HL-60 (cell line): Measurements from ENCODE around the gene GPR32.
"Not testable (repeated sequence)": the region's sequence is repeated elsewhere in the genome, so short reads cannot be mapped to it uniquely, and the experiment has no call there.

Experiments
- DNase-seq, 2 experiments: peaks; one replicate each; pipeline ENCODE4 v3.0.0-alpha.2; 2010 to 2020; ENCODE audit warnings: low read depth in 1 of 2, low spot score in 1 of 2
- H3K27ac ChIP-seq: fragments of 250-450 bp; sonication (Bioruptor Pico); replicated peaks from 2 replicates; pipeline ENCODE4 v1.5.1; 2020; ENCODE audit warnings: mild to moderate bottlenecking, moderate library complexity
- H3K27me3 ChIP-seq: fragments of 250-450 bp; sonication (Bioruptor Pico); 2 replicates; pipeline ENCODE4 v1.5.1; 2021; ENCODE audit warnings: mild to moderate bottlenecking, moderate library complexity; ENCODE audit not compliant: insufficient read depth, poor library complexity, severe bottlenecking
- H3K4me3 ChIP-seq: replicated peaks from 2 replicates; pipeline ENCODE4 v1.5.1; 2011; ENCODE audit warnings: mild to moderate bottlenecking, control low read depth, low read length; ENCODE audit not compliant: insufficient read depth
- GABPA ChIP-seq: IDR thresholded peaks from 2 replicates; pipeline ENCODE4 v1.6.1; 2012; ENCODE audit warnings: low read depth
- POLR2AphosphoS5 ChIP-seq: IDR thresholded peaks from 2 replicates; pipeline ENCODE4 v1.6.1; 2012; ENCODE audit warnings: low read depth
- REST ChIP-seq: IDR thresholded peaks from 2 replicates; pipeline ENCODE4 v1.6.1; 2012; ENCODE audit warnings: low read depth; ENCODE audit not compliant: insufficient replicate concordance
- SPI1 ChIP-seq: IDR thresholded peaks from 2 replicates; pipeline ENCODE4 v1.6.1; 2012; ENCODE audit warnings: low read depth, mild to moderate bottlenecking, borderline replicate concordance
- TF ChIP-seq, protein P1 (sequence below): IDR thresholded peaks from one replicate; pipeline ENCODE4 v1.5.1; 2011; ENCODE audit warnings: low read length, control low read depth, inconsistent platforms; ENCODE audit not compliant: insufficient read depth

Gene GPR32

GRCh38 chr19:50750010-50750409 is 20.3 kb upstream of the GPR32 start:
- TF ChIP-seq REST (no peak), SPI1 (no peak), POLR2AphosphoS5 (no peak), GABPA (no peak)
- TF ChIP-seq, protein P1, sequence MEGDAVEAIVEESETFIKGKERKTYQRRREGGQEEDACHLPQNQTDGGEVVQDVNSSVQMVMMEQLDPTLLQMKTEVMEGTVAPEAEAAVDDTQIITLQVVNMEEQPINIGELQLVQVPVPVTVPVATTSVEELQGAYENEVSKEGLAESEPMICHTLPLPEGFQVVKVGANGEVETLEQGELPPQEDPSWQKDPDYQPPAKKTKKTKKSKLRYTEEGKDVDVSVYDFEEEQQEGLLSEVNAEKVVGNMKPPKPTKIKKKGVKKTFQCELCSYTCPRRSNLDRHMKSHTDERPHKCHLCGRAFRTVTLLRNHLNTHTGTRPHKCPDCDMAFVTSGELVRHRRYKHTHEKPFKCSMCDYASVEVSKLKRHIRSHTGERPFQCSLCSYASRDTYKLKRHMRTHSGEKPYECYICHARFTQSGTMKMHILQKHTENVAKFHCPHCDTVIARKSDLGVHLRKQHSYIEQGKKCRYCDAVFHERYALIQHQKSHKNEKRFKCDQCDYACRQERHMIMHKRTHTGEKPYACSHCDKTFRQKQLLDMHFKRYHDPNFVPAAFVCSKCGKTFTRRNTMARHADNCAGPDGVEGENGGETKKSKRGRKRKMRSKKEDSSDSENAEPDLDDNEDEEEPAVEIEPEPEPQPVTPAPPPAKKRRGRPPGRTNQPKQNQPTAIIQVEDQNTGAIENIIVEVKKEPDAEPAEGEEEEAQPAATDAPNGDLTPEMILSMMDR: no peak
- H3K27ac ChIP-seq: no peak overlapping the region
- DNase-seq: no peak
- H3K27me3 ChIP-seq: no peaks in the 10 kb centered on the region
- no peak overlapping the region for H3K4me3 ChIP-seq

GRCh38 chr19:50753879-50754278 is 16.4 kb upstream of the GPR32 start:
- no peak overlapping the region for H3K4me3 ChIP-seq
- DNase-seq: no peak
- no peak overlapping the region for H3K27ac ChIP-seq
- no peak for TF ChIP-seq POLR2AphosphoS5
- TF ChIP-seq GABPA: no peak
- no peak for TF ChIP-seq REST
- no peak for TF ChIP-seq SPI1
- TF ChIP-seq, protein P1: no peak
- H3K27me3 ChIP-seq: no peaks in the 10 kb centered on the region

- H3K27ac ChIP-seq, DNase-seq, H3K27me3 ChIP-seq, H3K4me3 ChIP-seq: not testable (repeated sequence)
Observed at GRCh38 chr19:50756244-50756643, 14.0 kb upstream of the GPR32 start.

GRCh38 chr19:50757624-50758023 is 12.6 kb upstream of the GPR32 start:
- not testable (repeated sequence) for H3K27ac ChIP-seq, H3K27me3 ChIP-seq, DNase-seq, H3K4me3 ChIP-seq

DNA sequence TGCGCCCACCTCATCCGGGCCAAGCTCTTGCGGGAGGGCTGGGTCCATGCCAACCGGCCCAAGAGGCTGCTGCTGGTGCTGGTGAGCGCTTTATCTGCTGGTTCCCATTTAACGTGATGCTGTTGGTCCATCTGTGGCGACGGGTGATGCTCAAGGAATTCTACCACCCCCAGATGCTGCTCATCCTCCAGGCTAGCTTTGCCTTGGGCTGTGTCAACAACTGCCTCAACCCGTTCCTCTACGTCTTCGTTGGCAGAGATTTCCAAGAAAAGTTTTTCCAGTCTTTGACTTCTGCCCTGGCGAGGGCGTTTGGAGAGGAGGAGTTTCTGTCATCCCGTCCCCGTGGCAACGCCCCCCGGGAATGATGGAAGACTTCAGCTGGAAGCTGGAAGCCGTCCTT is 11.2 kb upstream of the GPR32 start:
- not testable (repeated sequence) for H3K27me3 ChIP-seq, H3K27ac ChIP-seq, H3K4me3 ChIP-seq, DNase-seq

- Histone ChIP-seq H3K27me3 (no peaks in the 10 kb centered on the region), H3K4me3 (no peak overlapping the region), H3K27ac (no peak overlapping the region)
- no peak for DNase-seq
- TF ChIP-seq SPI1 (no peak), REST (no peak), GABPA (no peak), POLR2AphosphoS5 (no peak)
- TF ChIP-seq, protein P1: no peak
Observed at GRCh38 chr19:50759886-50760285, 10.4 kb upstream of the GPR32 start.
